ENCODE results near the gene PEX10.
"Not testable (repeated sequence)": the region's sequence is repeated elsewhere in the genome, so short reads cannot be mapped to it uniquely, and the experiment has no call there.

Gene PEX10

GRCh38 chr1:2443277-2444137, 31.1 kb upstream of the PEX10 start:
- no peak for DNase-seq (ENCODE audit: low read depth in 3 of 3)

- DNase-seq (ENCODE audit: low read depth in 3 of 3): no peak
Observed at GRCh38 chr1:2442661-2443060, 30.3 kb upstream of the PEX10 start.

- DNase-seq (ENCODE audit: low read depth in 3 of 3): no peak
Observed at GRCh38 chr1:2441746-2442145, 29.4 kb upstream of the PEX10 start.

- not testable (repeated sequence) for DNase-seq (ENCODE audit: low read depth in 3 of 3)
Observed at GRCh38 chr1:2440346-2440745, 28.0 kb upstream of the PEX10 start.

- DNase-seq (ENCODE audit: low read depth in 3 of 3): no peak
Observed at GRCh38 chr1:2439369-2439768, 27.0 kb upstream of the PEX10 start.

GRCh38 chr1:2438641-2439040, 26.3 kb upstream of the PEX10 start:
- no peak for DNase-seq (ENCODE audit: low read depth in 3 of 3)

- no peak for DNase-seq (ENCODE audit: low read depth in 3 of 3)
Observed at GRCh38 chr1:2438038-2438437, 25.7 kb upstream of the PEX10 start.

GRCh38 chr1:2437617-2438016, 25.3 kb upstream of the PEX10 start:
- no peak for DNase-seq (ENCODE audit: low read depth in 3 of 3)

- DNase-seq (ENCODE audit: low read depth in 3 of 3): no peak
Observed at GRCh38 chr1:2436876-2437275, 24.5 kb upstream of the PEX10 start.

- DNase-seq (ENCODE audit: low read depth in 3 of 3): no peak
Observed at GRCh38 chr1:2435746-2436355, 23.5 kb upstream of the PEX10 start.

GRCh38 chr1:2435091-2435490, 22.7 kb upstream of the PEX10 start:
- DNase-seq (ENCODE audit: low read depth in 3 of 3): no peak

GRCh38 chr1:2433936-2434655, 21.7 kb upstream of the PEX10 start:
- DNase-seq (ENCODE audit: low read depth in 3 of 3): no peak

- no peak for DNase-seq (ENCODE audit: low read depth in 3 of 3)
Observed at GRCh38 chr1:2433196-2433595, 20.8 kb upstream of the PEX10 start.

GRCh38 chr1:2432441-2432844, 20.1 kb upstream of the PEX10 start:
- no peak for DNase-seq (ENCODE audit: low read depth in 3 of 3)

- DNase-seq (ENCODE audit: low read depth in 3 of 3): no peak
Observed at GRCh38 chr1:2431518-2431917, 19.2 kb upstream of the PEX10 start.

GRCh38 chr1:2431103-2431502, 18.7 kb upstream of the PEX10 start:
- no peak for DNase-seq (ENCODE audit: low read depth in 3 of 3)

GRCh38 chr1:2430592-2430973, 18.2 kb upstream of the PEX10 start:
- no peak for DNase-seq (ENCODE audit: low read depth in 3 of 3)

- no peak for DNase-seq (ENCODE audit: low read depth in 3 of 3)
Observed at GRCh38 chr1:2429780-2430591, 17.6 kb upstream of the PEX10 start.

- no peak for DNase-seq (ENCODE audit: low read depth in 3 of 3)
Observed at GRCh38 chr1:2428490-2428889, 16.1 kb upstream of the PEX10 start.

GRCh38 chr1:2427976-2428375, 15.6 kb upstream of the PEX10 start:
- no peak for DNase-seq (ENCODE audit: low read depth in 3 of 3)

- DNase-seq (ENCODE audit: low read depth in 3 of 3): no peak
Observed at GRCh38 chr1:2427051-2427450, 14.7 kb upstream of the PEX10 start.

GRCh38 chr1:2426540-2426939, 14.2 kb upstream of the PEX10 start:
- no peak for DNase-seq (ENCODE audit: low read depth in 3 of 3)
